ENCODE data around the gene WDR36. TPM values are rescaled to one million over a fixed set of nuclear protein-coding genes. Genes with fewer than 3 reads are reported as not detected.

Gene WDR36
- polyA plus RNA-seq, 3 donors: 7.2 to 8.7 (median 8.2) TPM

DNA sequence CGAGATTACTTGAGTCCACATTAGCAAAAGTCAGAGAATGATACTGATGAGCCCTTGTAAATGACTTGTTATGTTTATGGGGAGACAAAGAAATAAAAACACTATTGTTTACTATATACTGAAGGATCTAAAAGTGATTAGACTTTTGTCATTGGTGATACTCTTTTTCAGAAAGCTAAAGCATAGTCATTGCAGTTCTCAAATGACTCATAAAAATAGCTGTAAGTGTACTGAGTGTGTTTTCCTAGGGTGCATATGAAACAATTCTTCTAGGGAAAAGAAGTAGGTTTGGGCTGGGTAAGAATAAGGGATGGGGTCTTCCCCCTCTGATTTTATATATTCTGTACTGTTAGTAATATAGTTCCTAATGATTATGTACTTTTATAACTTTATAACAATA, 32.6 kb downstream of the WDR36 start:
- TF ChIP-seq, protein P1, sequence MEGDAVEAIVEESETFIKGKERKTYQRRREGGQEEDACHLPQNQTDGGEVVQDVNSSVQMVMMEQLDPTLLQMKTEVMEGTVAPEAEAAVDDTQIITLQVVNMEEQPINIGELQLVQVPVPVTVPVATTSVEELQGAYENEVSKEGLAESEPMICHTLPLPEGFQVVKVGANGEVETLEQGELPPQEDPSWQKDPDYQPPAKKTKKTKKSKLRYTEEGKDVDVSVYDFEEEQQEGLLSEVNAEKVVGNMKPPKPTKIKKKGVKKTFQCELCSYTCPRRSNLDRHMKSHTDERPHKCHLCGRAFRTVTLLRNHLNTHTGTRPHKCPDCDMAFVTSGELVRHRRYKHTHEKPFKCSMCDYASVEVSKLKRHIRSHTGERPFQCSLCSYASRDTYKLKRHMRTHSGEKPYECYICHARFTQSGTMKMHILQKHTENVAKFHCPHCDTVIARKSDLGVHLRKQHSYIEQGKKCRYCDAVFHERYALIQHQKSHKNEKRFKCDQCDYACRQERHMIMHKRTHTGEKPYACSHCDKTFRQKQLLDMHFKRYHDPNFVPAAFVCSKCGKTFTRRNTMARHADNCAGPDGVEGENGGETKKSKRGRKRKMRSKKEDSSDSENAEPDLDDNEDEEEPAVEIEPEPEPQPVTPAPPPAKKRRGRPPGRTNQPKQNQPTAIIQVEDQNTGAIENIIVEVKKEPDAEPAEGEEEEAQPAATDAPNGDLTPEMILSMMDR (IDR thresholded peaks at IDR 0.05): no peak
- Histone ChIP-seq H3K9ac (ENCODE audit: insufficient read depth, low read length, poor library complexity, severe bottlenecking) (no peak overlapping the region), H3K9me3 (replicated peaks in 1 of 2; ENCODE audit: control insufficient read depth in 1 of 2, insufficient read depth in 1 of 2, low read length in 2 of 2) (no peaks in the 10 kb centered on the region), H3K4me2 (replicated peaks; ENCODE audit: extremely low read depth, low read length, poor library complexity, severe bottlenecking) (no peak overlapping the region), H3K27me3 (ENCODE audit: control insufficient read depth in 2 of 2, insufficient read depth in 2 of 2, low read length in 2 of 2) (no peaks in the 10 kb centered on the region), H2AFZ (ENCODE audit: insufficient read depth, low read depth, low read length, poor library complexity, severe bottlenecking) (no peak overlapping the region), H3K36me3 (replicated peaks in 1 of 2; ENCODE audit: control insufficient read depth in 1 of 2, insufficient read depth in 2 of 2, low read length in 2 of 2) (peaks cover 82 to 91% of the 10 kb centered on the region in 2 donors), H3K27ac (ENCODE audit: low read depth in 1 of 2, low read length in 2 of 2) (no peak overlapping the region), H3K4me1 (ENCODE audit: control insufficient read depth in 1 of 2, insufficient read depth in 2 of 2, low read length in 2 of 2) (no peaks in the 10 kb centered on the region), H3K79me2 (ENCODE audit: insufficient read depth, low read length) (no peaks in the 10 kb centered on the region), H4K20me1 (ENCODE audit: insufficient read depth, low read length) (no peaks in the 10 kb centered on the region), H3K4me3 (replicated peaks in 1 of 3; ENCODE audit: low read depth in 2 of 3, low read length in 3 of 3) (no peak overlapping the region)
- Mint-ChIP-seq H3K4me1 (no peaks in the 10 kb centered on the region), H3K36me3 (peaks cover 70 to 73% of the 10 kb centered on the region in 2 donors), H3K27me3 (ENCODE audit: low read depth in 3 of 3) (no peaks in the 10 kb centered on the region), H3K27ac (no peak overlapping the region), H3K9me3 (no peaks in the 10 kb centered on the region), H3K4me3 (no peak overlapping the region)
- no peak for DNase-seq
- WGBS (ENCODE audit: insufficient coverage): no CpG with 5 or more reads among the region's 1 CpG
- intact Hi-C loops (cut with micrococcal nuclease): no loop called here

DNA sequence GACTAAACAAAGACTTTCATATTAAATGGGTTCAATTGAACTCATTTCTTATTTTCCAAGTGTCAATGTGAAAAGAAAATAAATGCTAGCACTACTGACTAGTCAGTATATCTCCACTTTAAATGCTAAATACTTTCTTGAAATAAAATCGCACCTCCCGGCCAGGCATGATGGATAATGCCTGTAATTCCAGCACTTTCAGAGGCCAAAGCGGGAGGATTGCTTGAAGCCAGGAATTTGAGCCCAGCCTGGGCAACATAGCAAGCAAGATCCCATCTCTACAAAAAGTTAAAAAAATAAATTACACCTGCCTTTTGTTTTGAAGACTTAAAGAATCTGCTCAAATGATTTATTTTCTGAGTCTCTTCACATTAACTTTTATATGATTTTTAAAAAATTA, 34.7 kb downstream of the WDR36 start:
- Histone ChIP-seq H4K20me1 (ENCODE audit: insufficient read depth, low read length) (no peaks in the 10 kb centered on the region), H2AFZ (ENCODE audit: insufficient read depth, low read depth, low read length, poor library complexity, severe bottlenecking) (no peak overlapping the region), H3K79me2 (ENCODE audit: insufficient read depth, low read length) (no peaks in the 10 kb centered on the region), H3K27ac (ENCODE audit: low read depth in 1 of 2, low read length in 2 of 2) (no peak overlapping the region), H3K27me3 (ENCODE audit: control insufficient read depth in 2 of 2, insufficient read depth in 2 of 2, low read length in 2 of 2) (no peaks in the 10 kb centered on the region), H3K9ac (ENCODE audit: insufficient read depth, low read length, poor library complexity, severe bottlenecking) (no peak overlapping the region), H3K4me2 (replicated peaks; ENCODE audit: extremely low read depth, low read length, poor library complexity, severe bottlenecking) (no peak overlapping the region), H3K9me3 (replicated peaks in 1 of 2; ENCODE audit: control insufficient read depth in 1 of 2, insufficient read depth in 1 of 2, low read length in 2 of 2) (no peaks in the 10 kb centered on the region), H3K4me3 (replicated peaks in 1 of 3; ENCODE audit: low read depth in 2 of 3, low read length in 3 of 3) (no peak overlapping the region), H3K36me3 (replicated peaks in 1 of 2; ENCODE audit: control insufficient read depth in 1 of 2, insufficient read depth in 2 of 2, low read length in 2 of 2) (peaks cover 61 to 70% of the 10 kb centered on the region in 2 donors), H3K4me1 (ENCODE audit: control insufficient read depth in 1 of 2, insufficient read depth in 2 of 2, low read length in 2 of 2) (no peaks in the 10 kb centered on the region)
- Mint-ChIP-seq H3K4me3 (no peak overlapping the region), H3K9me3 (no peaks in the 10 kb centered on the region), H3K27ac (no peak overlapping the region), H3K27me3 (ENCODE audit: low read depth in 3 of 3) (no peaks in the 10 kb centered on the region), H3K4me1 (no peaks in the 10 kb centered on the region), H3K36me3 (peaks cover 56% of the 10 kb centered on the region in 2 donors)
- DNase-seq: no peak
- WGBS (ENCODE audit: insufficient coverage): 100% methylated on average over 3 of the region's 3 CpGs
- TF ChIP-seq, protein P1 (IDR thresholded peaks at IDR 0.05): no peak
- intact Hi-C loops (cut with micrococcal nuclease): no loop called here

Measured in CD14-positive monocyte (primary cell).